Fibroblast of lung (primary cell): ENCODE results near the gene SDSL. TPM values are rescaled to one million over a fixed set of nuclear protein-coding genes. Genes with fewer than 3 reads are reported as not detected.

Source experiments
- DNase-seq, 2 donors: peaks; one replicate each; pipeline versions ENCODE4 v3.0.0 to v3.0.0-alpha.2; 2010; ENCODE audit warnings: low read depth in 2 of 2
- H2AFZ ChIP-seq: 2 replicates; pipeline ENCODE4 v1.5.1; 2012; ENCODE audit warnings: low read length, control low read depth, inconsistent platforms
- H3K27ac ChIP-seq: 2 replicates; pipeline ENCODE4 v1.5.1; 2011; ENCODE audit warnings: low read length, control low read depth; ENCODE audit not compliant: insufficient read depth
- H3K27me3 ChIP-seq: 2 replicates; pipeline ENCODE4 v1.5.1; 2011; ENCODE audit warnings: mild to moderate bottlenecking, low read length; ENCODE audit not compliant: control insufficient read depth, insufficient read depth
- H3K36me3 ChIP-seq: 2 replicates; pipeline ENCODE4 v1.5.1; 2011; ENCODE audit warnings: low read length; ENCODE audit not compliant: control insufficient read depth, insufficient read depth
- H3K4me1 ChIP-seq: 2 replicates; pipeline ENCODE4 v1.5.1; 2011; ENCODE audit warnings: low read length; ENCODE audit not compliant: control insufficient read depth, insufficient read depth; ENCODE audit errors: extremely low read depth
- H3K4me2 ChIP-seq: 2 replicates; pipeline ENCODE4 v1.5.1; 2011; ENCODE audit warnings: low read length, control low read depth; ENCODE audit not compliant: insufficient read depth; ENCODE audit errors: extremely low read depth
- H3K4me3 ChIP-seq, 4 experiments: fragments of 200-600 bp in 1 of 4; sonication (generic) in 1 of 4; replicated peaks in 1 of 4; 2 replicates each; pipeline ENCODE4 v1.5.1; 2011 to 2016; ENCODE audit warnings: low read length in 4 of 4, low read depth in 3 of 4, mild to moderate bottlenecking in 3 of 4, control low read depth in 2 of 4, inconsistent platforms in 1 of 4, mixed read lengths in 1 of 4; ENCODE audit not compliant: insufficient read depth in 1 of 4; ENCODE audit errors: control extremely low read depth in 1 of 4
- H3K79me2 ChIP-seq: 2 replicates; pipeline ENCODE4 v1.5.1; 2012; ENCODE audit warnings: mild to moderate bottlenecking, low read length, inconsistent platforms; ENCODE audit not compliant: control insufficient read depth, insufficient read depth
- H3K9ac ChIP-seq: 2 replicates; pipeline ENCODE4 v1.5.1; 2011; ENCODE audit warnings: mild to moderate bottlenecking, low read length, control low read depth; ENCODE audit not compliant: insufficient read depth
- H3K9me3 ChIP-seq: 2 replicates; pipeline ENCODE4 v1.5.1; 2012; ENCODE audit warnings: low read depth, low read length; ENCODE audit not compliant: control insufficient read depth, insufficient read depth
- H4K20me1 ChIP-seq: 2 replicates; pipeline ENCODE4 v1.5.1; 2011; ENCODE audit warnings: low read length; ENCODE audit not compliant: control insufficient read depth, insufficient read depth; ENCODE audit errors: extremely low read depth
- EZH2 ChIP-seq: IDR thresholded peaks from 2 replicates; pipeline ENCODE4 v1.5.1; 2012; ENCODE audit warnings: low read length, control low read depth, mild to moderate bottlenecking; ENCODE audit errors: missing control alignments
- polyA plus RNA-seq, 2 donors: library from polyadenylated mRNA; depleted of rRNA in 1 of 2; stranded (reverse) in 1 of 2; unstranded in 1 of 2; fragments of >200 nt; gene quantifications; 2 replicates each; pipeline ENCODE4 v1.2.1, GENCODE V29; 2011 to 2012; ENCODE audit warnings: missing spikeins in 1 of 2
- total RNA-seq: library from RNA; depleted of rRNA; stranded (reverse); fragments of >200 nt; gene quantifications from 2 replicates; pipeline ENCODE4 v1.2.1, GENCODE V29; 2014
- TF ChIP-seq, protein P1 (sequence below), 2 donors: IDR thresholded peaks in 1 of 2; conservative IDR thresholded peaks in 1 of 2; 1 replicate in 1 of 2; 2 replicates in 1 of 2; pipeline ENCODE4 v1.5.1; 2011 to 2012; ENCODE audit warnings: low read length in 2 of 2, control low read depth in 1 of 2, inconsistent platforms in 1 of 2, low read depth in 1 of 2, mild to moderate bottlenecking in 1 of 2

The SDSL gene
- total and polyA plus RNA-seq, 2 donors (not counting 1 experiment from before 2014, with no cell fraction given) = 5.1 to 12.4 TPM

DNA sequence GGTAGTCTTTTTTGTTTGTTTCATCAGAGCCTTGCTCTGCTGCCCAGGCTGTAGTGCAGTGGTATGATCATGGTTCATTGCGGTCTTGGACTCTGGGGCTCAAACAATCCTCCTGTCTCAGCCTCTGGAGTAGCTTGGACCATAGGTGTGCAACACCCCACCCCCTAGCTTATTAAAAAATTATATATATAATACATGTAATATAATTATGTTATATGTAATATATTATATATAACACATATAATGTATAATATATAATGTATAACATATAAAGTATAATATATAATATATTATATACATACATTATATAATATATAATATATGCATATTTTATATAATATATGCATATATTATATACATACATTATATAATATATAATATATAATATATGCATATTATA is 27.7 kb downstream of the SDSL start:
- Histone ChIP-seq H3K9me3 (no peaks in the 10 kb centered on the region), H3K36me3 (no peaks in the 10 kb centered on the region)
- TF ChIP-seq, protein P1, sequence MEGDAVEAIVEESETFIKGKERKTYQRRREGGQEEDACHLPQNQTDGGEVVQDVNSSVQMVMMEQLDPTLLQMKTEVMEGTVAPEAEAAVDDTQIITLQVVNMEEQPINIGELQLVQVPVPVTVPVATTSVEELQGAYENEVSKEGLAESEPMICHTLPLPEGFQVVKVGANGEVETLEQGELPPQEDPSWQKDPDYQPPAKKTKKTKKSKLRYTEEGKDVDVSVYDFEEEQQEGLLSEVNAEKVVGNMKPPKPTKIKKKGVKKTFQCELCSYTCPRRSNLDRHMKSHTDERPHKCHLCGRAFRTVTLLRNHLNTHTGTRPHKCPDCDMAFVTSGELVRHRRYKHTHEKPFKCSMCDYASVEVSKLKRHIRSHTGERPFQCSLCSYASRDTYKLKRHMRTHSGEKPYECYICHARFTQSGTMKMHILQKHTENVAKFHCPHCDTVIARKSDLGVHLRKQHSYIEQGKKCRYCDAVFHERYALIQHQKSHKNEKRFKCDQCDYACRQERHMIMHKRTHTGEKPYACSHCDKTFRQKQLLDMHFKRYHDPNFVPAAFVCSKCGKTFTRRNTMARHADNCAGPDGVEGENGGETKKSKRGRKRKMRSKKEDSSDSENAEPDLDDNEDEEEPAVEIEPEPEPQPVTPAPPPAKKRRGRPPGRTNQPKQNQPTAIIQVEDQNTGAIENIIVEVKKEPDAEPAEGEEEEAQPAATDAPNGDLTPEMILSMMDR (conservative IDR thresholded peaks at IDR 0.05 in 1 of 2, IDR thresholded peaks at IDR 0.05 in 1 of 2; ENCODE audit: low read depth in 1 of 2, low read length in 2 of 2) = no peak
- no peak for TF ChIP-seq EZH2

DNA sequence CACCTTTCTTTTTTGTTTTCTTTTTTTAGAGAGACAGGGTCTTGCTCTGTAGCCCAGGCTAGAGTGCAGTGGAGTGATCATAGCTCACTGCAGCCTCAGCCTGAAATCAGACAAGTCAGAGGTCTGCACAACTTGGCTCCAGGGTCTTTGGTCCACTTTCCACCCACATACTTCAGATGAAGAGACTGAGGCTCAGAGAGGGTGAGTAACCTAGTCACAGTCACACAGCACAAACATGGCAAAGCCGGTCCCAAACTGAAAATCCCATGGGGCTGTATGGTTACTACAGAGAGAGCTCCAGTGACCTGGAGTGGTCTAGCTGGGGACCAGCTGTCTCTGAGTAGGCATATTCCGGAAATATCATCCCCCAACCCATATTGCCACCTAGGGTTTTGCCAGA is 30.3 kb downstream of the SDSL start:
- no peak for DNase-seq
- H3K9ac ChIP-seq = no peak overlapping the region
- no peak overlapping the region for H3K27ac ChIP-seq

More for the DNA sequence above, 27.7 kb downstream of the SDSL start:
- Histone ChIP-seq H3K4me2 (no peak overlapping the region), H4K20me1 (no peaks in the 10 kb centered on the region), H2AFZ (no peak overlapping the region), H3K4me3 (no peak overlapping the region), H3K79me2 (no peaks in the 10 kb centered on the region), H3K27me3 (no peaks in the 10 kb centered on the region), H3K4me1 (no peaks in the 10 kb centered on the region), H3K27ac (no peak overlapping the region), H3K9ac (no peak overlapping the region)
- DNase-seq = no peak

DNA sequence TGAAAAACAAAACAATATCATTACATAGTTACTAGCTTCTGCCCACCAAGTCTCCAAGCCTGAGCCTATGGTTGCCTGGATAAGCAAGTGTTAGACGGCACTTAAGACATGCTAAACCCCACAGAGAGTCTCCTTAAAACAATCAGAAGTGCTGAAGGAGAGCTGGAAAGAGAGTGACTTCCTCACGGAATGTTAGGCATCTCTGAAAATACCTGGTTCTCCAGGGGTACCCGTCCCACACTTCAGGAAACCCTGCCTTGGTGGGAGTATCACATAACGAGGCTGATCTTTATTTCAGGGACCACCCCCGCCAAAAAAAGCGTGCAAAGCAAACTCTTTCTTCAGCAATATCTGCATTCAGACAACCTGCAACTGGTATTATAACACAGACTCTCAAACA is 31.1 kb downstream of the SDSL start:
- no peaks in the 10 kb centered on the region for H3K4me1 ChIP-seq
- no peak overlapping the region for H3K9ac ChIP-seq
- H2AFZ ChIP-seq = no peak overlapping the region
- no peak overlapping the region for H3K4me2 ChIP-seq
- no peaks in the 10 kb centered on the region for H3K27me3 ChIP-seq
- H4K20me1 ChIP-seq = no peaks in the 10 kb centered on the region
- H3K9me3 ChIP-seq = no peaks in the 10 kb centered on the region
- DNase-seq = no peak
- no peak overlapping the region for H3K27ac ChIP-seq
- no peaks in the 10 kb centered on the region for H3K79me2 ChIP-seq
- no peaks in the 10 kb centered on the region for H3K36me3 ChIP-seq
- no peak overlapping the region for H3K4me3 ChIP-seq
- TF ChIP-seq, protein P1 (conservative IDR thresholded peaks at IDR 0.05 in 1 of 2, IDR thresholded peaks at IDR 0.05 in 1 of 2; ENCODE audit: low read depth in 1 of 2, low read length in 2 of 2) = no peak
- TF ChIP-seq EZH2 = no peak

More for the DNA sequence above, 30.3 kb downstream of the SDSL start:
- TF ChIP-seq, protein P1 (conservative IDR thresholded peaks at IDR 0.05 in 1 of 2, IDR thresholded peaks at IDR 0.05 in 1 of 2; ENCODE audit: low read depth in 1 of 2, low read length in 2 of 2) = no peak
- no peak for TF ChIP-seq EZH2
- Histone ChIP-seq H2AFZ (no peak overlapping the region), H3K4me3 (no peak overlapping the region), H3K4me1 (no peaks in the 10 kb centered on the region), H4K20me1 (no peaks in the 10 kb centered on the region), H3K36me3 (no peaks in the 10 kb centered on the region), H3K9me3 (no peaks in the 10 kb centered on the region), H3K4me2 (no peak overlapping the region), H3K27me3 (no peaks in the 10 kb centered on the region), H3K79me2 (no peaks in the 10 kb centered on the region)
